Measurements from ENCODE around the gene SYCE3.

The SYCE3 gene

DNA sequence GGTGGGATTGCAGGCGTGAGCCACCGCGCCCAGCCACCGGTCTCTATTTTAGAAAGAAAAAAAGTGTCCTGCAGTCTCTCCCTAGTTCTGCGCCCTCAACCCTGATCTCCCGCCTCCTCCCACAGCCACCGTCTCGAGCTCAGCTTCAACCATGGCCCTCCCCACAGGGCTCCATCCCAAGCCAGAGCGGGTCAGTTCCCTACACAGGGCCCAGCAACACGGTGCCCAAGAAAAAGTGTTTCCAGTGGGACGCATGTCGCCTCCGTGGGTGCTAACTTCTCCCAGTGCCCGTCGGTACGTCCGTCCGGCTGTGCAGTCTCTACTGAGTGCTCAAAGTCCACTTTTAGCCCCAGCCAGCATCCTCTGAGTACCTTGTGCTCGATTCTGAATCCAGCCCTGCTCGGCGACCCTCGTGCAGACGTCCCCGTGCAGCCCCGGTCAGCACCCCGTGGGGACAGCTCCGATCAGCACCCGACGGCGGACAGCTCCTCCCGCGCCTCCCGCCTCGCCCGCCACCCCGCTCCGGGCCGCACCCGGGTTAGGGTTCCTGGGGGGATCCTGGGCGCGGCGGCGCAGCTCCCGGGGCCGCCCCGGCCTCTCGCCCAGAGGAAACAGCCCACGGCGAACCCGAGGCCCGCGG is 37.2 kb upstream of the SYCE3 start:
- DNase-seq: peak; percentile 58

DNA sequence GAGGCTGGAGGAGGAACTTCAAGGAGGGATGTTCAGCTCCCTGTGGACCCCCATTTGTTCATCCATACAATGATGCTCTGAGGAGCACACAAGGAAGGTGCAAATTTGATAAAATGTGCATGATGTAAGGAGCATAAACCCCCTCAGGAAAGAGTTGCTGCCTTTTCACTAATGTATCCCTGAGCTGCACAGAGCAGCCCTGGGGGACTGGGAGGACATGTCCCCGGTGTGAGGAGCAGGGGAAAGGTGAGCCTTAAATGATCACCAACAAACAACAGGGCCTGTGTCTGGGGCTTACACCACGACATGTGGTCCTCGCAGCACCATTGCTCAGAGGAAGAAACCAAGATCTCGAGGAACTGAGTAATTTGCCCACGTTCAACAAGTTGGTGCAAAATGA is 34.4 kb upstream of the SYCE3 start:
- no peak for DNase-seq

- no peak for DNase-seq
These were observed 32.5 kb upstream of the SYCE3 start for GRCh38 chr22:50595189-50595588.

DNA sequence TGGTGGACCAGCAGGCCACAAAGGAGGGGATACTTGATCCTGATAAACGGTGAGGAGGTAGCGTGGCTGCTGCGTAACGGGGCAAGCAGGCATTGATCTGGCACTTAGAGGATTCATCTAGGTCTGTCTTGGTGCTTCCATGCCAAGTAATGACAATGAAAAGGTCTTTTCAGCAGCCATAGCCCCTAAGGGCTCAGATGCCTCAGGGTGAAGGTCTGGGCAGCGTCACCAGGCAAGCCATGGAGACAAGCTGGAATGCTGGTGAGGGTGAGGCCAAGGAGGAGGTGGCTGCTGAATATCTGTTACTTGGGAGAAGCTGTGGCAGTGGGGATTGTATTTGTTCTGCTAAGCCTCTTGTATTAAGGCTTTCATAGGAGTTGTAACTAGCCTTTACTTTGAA is 24.7 kb upstream of the SYCE3 start:
- DNase-seq: no peak

DNA sequence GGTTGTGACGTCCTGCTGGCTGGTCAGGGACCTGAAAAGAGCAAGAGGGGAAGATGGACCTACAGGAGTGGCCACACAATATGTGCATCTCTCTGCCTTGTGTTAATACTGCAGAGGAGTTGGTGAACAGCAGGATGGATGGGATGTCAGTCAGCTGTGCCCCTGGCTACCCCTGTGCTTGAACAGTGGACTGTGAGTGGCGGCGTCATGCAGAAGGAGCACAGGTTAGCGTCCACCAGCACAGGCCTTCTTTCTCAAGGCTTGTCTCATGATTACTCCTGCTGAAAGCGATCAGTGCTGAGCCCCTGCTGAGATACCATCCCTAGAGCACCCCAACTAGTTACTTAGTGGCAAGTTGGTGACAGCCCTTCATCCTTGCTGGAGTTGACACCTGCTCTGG is 23.7 kb upstream of the SYCE3 start:
- DNase-seq: no peak

- DNase-seq: no peak
These were observed 23.1 kb upstream of the SYCE3 start for GRCh38 chr22:50585781-50586180.

- no peak for DNase-seq
These were observed 22.5 kb upstream of the SYCE3 start for GRCh38 chr22:50585238-50585637.

DNA sequence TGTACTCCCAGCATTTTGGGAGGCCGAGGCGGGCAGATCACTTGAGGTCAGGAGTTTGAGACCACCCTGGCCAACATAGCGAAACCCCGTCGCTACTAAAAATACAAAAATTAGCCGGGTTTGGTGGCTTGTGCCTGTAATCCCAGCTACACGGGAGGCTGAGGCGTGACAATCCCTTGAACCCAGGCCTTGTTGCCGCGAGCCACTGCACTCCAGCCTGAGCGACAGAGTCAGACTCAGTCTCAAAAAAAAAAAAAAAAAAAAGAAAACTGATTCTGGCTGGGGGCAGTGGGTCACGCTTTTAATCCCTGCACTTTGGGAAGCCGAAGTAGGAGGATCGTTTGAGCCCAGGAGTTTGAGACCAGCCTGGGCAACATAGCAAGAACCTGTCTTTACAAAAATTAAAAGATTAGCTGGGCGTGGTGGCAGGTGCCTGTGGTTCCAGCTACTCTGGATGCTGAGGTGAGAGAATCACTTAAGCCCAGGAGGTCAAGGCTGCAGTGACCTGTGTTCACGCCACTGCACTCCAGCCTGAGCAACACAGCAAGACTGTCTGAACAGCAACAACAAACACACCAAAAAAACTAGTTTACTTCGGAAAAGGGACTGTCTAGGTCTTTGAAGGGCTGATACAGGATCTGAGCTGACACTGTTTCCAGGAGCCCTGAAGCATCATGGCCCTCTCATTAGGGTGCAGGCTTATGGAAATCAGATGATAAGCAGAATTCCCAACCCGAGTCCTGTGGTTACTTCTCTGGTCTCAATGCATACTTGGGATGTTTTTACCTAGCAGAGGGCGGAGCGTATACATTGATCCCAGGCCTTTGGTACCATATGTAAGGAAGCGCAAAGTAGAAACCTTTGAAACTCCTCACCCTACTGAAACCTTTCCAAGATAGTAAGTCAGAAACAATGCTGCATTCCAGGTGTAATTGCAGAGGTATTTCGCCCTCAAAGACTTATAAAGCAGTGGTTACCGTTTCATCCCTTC is 21.7 kb upstream of the SYCE3 start:
- DNase-seq: no peak

DNA sequence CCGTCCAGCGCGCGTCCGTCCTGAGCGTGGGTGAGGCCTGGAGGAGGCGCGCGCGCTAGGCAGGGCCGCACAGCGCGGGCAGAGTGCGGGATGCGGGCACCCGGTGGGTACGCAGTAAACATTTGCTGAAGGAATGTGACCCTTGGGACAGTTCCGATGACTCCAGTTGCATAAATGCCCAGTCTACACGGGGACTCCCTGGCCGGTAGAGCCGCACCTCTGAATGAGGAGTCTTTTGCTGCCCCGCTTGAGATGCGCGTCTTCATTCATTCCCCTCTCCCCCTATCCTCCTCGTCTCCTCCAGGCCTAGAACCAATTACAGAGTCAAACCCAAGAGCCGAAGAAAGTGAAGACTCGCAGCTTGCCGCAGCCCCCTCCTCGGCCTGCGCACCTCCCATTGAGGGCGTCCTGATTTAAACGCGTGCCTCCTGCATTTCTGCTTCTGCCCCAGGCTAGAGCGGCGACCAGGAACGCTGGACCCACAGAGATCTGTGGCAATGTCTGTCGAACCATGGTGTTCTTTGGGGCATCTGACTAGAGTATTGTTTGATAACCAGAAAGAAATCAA is 20.7 kb upstream of the SYCE3 start:
- DNase-seq: no peak

- DNase-seq: peak; percentile 98
These were observed 20.0 kb upstream of the SYCE3 start, which contains the start of gene CHKB for GRCh38 chr22:50582493-50583293. Gene CHKB, minus strand, starts transcription at chr22:50582849. Its CDS starts 68 bp downstream, at chr22:50582781.

- peak; percentile 19 for DNase-seq
These were observed 19.3 kb upstream of the SYCE3 start for GRCh38 chr22:50581950-50582492.

DNA sequence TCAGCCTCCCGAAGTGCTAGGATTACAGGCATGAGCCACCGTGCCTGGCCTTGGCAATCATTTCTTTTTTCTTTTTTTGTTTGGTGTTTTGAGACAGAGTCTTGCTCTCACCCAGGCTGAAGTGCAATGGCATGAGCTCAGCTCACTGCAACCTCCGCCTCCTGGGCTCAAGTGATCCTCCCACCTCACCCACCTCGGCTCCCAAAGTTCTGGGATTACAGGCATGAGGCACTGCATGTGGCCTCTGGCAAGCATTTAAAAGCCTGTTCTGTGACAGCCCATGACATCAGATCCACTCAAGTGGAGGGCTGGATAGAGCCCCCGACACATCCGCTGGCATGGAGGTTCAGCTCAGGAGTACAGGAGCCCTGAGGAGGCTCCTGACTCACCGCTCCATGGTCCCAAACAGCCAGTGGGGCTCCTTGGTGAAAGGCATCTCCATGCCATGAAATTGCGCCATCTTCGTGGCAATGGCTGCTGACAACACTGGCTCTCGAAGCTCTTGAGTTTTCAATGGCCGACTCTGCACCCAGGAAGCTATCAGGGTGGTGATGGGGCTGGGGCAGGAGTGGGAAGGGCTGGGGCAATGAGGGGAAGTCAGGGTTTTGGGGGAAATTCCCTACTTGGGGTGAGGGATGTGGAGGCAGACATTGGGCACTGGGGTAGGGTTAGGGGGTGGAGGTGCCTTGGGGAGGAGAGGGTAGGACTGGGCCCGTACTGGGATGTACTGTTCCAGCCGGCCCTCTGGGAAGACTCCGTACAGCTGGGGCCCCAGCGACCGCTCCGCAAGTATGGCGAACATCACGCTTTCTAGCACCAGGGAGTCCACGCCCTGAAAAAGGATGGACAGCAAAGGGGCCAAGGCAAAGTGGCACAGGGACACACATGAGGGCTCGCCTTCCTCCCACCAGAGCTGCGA is 18.6 kb upstream of the SYCE3 start:
- no peak for DNase-seq

DNA sequence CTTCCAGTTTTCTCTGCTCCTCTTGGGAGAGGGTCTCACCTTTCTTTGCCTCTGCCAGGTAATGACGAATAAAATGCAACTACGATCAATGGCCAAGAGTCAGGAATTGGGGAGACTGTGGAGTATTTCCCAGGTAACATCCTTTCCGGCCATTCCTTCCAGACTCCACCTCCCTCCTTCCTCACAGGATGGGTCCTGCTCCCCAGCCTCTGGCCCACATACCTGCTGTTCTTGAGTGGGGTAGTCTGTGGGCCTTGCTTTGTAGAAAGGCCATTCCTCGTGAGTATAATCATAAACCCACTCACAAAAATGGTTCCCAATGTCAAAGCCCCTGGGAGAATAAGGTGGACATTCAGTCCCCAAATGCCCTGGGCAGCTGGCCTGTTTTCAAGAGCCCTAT is 17.0 kb upstream of the SYCE3 start:
- no peak for DNase-seq

DNA sequence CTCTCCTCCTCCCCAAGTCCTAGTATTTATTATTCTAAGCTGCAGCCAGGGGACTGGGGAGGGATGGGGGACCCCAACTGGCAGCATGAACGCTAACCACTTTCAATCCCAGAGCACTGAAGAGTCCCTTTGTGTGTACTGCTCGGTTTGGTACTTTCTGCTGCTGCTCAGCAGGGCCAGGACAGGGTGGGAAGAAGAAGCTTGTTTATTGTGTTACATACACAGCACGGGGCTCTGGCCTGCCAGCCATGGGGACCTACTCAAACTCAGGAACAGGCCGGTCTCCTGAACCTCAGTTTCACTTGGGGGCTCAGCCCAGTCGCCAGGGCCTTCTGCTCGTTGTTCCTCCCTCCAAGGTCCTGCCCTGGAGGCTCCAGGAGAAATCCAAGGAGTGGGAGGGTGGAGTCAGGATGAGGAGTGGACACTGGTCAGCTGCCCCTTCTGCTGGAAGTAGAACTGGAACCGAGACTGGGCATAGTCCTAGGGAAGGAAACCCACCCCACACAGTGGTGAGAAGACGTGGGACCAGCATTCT is 16.1 kb upstream of the SYCE3 start:
- no peak for DNase-seq

GRCh38 chr22:50577987-50578775 is 15.5 kb upstream of the SYCE3 start, which contains the start of gene CPT1B:
Gene CPT1B, minus strand, starts transcription at chr22:50578427. Its CDS starts 512 bp downstream, at chr22:50577915.
- no peak for DNase-seq

DNA sequence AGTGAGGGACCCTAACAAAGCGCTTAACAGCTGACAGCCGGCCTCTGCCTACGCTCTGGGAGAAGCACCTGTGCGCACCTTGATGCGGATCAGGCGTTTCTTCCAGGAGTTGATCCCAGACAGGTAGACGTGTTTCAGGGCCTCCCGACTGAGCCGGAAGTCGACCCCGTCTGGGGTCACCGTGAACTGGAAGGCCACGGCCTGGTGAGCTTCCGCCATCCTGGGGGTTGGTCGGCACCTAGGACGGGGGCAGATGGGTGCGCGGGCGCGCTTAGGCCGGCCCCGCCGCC is 14.9 kb upstream of the SYCE3 start:
- DNase-seq: no peak

GRCh38 chr22:50576806-50577696 is 14.3 kb upstream of the SYCE3 start:
- no peak for DNase-seq

- DNase-seq: no peak
These were observed 13.4 kb upstream of the SYCE3 start for GRCh38 chr22:50576070-50576469.

DNA sequence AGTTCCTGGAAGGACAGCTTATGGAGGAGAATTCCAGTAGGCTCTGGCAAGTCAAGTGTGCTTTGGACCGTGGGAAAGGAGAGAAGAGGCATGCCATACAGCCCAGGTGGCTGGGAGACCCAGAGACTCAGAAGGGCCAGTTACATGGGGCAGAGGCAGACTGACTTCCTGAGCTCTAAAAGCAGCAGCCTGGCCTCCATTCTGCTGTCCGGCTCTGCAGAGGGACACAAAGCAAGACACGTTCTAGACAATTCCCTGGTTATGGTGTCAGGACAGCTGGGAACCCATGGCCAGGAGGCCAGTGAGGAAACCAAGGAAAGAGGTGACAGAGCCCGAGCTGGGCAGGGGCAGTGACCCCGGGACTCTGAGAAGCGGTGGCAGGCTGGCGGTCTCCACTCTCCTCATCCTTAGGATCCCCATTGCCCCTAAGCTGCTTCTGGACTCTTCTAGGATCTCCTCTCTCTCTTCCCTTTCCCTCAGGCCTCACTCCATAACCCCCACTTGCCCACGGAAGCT is 12.8 kb upstream of the SYCE3 start:
- no peak for DNase-seq
